Osteocyte (in vitro differentiated cells): ENCODE measurements around the gene MRPL36. TPM values are rescaled to one million over a fixed set of nuclear protein-coding genes. Genes with fewer than 3 reads are reported as not detected.
"Not testable (repeated sequence)": the region's sequence is repeated elsewhere in the genome, so short reads cannot be mapped to it uniquely, and the experiment has no call there.

Experiments
- DNase-seq: peaks from one replicate; pipeline ENCODE4 v3.0.0; 2021; ENCODE audit warnings: mixed read lengths; ENCODE audit not compliant: unreplicated experiment; ENCODE audit errors: extremely low spot score
- H3K27ac Mint-ChIP-seq: one replicate; pipeline ENCODE4 v1.8.0; 2021; ENCODE audit warnings: mild to moderate bottlenecking, mixed read lengths; ENCODE audit not compliant: unreplicated experiment
- H3K27me3 Mint-ChIP-seq: one replicate; pipeline ENCODE4 v1.8.0; 2021; ENCODE audit warnings: mixed read lengths; ENCODE audit not compliant: unreplicated experiment
- H3K36me3 Mint-ChIP-seq: one replicate; pipeline ENCODE4 v1.8.0; 2021; ENCODE audit warnings: mixed read lengths; ENCODE audit not compliant: unreplicated experiment
- H3K4me1 Mint-ChIP-seq: one replicate; pipeline ENCODE4 v1.8.0; 2021; ENCODE audit warnings: mixed read lengths; ENCODE audit not compliant: unreplicated experiment
- H3K4me3 Mint-ChIP-seq: one replicate; pipeline ENCODE4 v1.8.0; 2021; ENCODE audit warnings: mild to moderate bottlenecking, moderate library complexity, mixed read lengths; ENCODE audit not compliant: unreplicated experiment
- H3K9me3 Mint-ChIP-seq: one replicate; pipeline ENCODE4 v1.8.0; 2021; ENCODE audit warnings: mixed read lengths; ENCODE audit not compliant: unreplicated experiment
- total RNA-seq: library from RNA; stranded (reverse); gene quantifications from 2 replicates; pipeline ENCODE4 v1.2.1, GENCODE V29; 2021
- TF ChIP-seq, protein P1 (sequence below): fragments of 200-600 bp; sonication (generic); IDR thresholded peaks from 2 replicates; pipeline ENCODE4 v1.5.0; 2021; ENCODE audit warnings: antibody characterized with exemption, mild to moderate bottlenecking, moderate library complexity

MRPL36 gene
- total RNA-seq, 1 donor from 2014 or later = 44.0 TPM

DNA sequence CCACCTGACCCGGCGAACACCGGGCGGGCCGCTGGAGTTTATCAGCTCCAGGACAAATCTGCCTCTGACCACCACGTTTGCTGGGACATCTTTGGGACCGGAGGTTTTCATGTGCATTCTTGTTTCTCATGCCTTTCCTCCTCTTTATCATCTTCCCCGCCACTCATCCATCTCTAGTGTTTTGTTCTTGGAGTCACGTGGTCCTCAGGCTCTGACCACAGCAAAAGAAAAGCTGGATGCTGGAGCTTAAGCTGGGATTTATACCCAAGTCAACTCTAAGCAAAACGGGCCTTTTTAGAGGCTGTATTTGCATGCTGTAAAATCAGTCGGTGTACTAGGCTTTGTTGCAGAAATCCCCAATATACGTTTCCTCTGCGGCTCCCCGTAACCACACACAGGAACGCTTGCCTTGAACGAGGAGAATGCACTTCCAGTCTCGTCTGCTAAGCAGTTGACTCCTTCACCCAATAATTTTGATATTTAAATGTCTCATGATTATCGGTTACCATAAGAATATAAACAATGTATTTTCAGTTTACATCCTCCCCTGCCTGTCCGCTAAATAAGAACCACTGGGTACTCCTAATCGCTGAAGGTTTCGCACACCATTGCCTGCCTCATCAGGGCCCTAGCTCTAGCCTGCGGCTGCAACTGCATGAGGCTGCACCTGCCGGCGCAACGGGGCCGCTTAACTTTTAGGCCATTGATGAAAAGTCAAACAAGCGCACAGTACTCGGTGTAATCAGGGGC, 1.0 kb upstream of the MRPL36 start:
- H3K27me3 Mint-ChIP-seq = no peaks in the 10 kb centered on the region
- peak overlapping the region; percentile 97 for H3K4me3 Mint-ChIP-seq
- H3K36me3 Mint-ChIP-seq = peaks cover 31% of the 10 kb centered on the region
- H3K9me3 Mint-ChIP-seq = no peaks in the 10 kb centered on the region
- H3K4me1 Mint-ChIP-seq = peaks cover 38% of the 10 kb centered on the region
- DNase-seq = no peak
- TF ChIP-seq, protein P1, sequence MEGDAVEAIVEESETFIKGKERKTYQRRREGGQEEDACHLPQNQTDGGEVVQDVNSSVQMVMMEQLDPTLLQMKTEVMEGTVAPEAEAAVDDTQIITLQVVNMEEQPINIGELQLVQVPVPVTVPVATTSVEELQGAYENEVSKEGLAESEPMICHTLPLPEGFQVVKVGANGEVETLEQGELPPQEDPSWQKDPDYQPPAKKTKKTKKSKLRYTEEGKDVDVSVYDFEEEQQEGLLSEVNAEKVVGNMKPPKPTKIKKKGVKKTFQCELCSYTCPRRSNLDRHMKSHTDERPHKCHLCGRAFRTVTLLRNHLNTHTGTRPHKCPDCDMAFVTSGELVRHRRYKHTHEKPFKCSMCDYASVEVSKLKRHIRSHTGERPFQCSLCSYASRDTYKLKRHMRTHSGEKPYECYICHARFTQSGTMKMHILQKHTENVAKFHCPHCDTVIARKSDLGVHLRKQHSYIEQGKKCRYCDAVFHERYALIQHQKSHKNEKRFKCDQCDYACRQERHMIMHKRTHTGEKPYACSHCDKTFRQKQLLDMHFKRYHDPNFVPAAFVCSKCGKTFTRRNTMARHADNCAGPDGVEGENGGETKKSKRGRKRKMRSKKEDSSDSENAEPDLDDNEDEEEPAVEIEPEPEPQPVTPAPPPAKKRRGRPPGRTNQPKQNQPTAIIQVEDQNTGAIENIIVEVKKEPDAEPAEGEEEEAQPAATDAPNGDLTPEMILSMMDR = no peak
- H3K27ac Mint-ChIP-seq = peak overlapping the region; percentile 99

DNA sequence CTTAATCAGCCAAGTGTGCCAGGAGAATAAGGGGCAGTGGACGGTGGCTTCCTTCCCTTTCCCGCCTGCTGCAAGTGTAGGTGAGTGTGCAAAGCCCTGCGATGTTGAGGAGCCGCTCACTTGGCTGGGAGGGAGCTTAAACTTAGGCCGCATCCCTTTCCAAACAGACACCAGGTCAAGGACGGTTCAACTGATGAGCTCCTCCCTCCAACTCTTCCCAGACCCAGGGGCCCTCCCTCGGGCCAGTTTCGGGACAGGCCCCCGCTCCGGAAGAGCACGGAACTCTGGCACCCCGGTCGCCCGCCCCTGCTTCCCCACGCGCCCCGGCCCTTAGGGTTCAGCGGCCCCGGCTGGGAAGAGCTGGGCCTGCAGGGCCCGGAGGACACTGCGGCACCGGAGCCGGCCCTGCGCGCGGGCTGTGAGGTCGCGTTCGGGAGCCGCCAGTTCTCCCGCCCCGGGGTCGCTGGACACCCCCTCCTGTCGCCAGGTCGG, 481 bp downstream of the MRPL36 start:
- H3K4me1 Mint-ChIP-seq = peaks cover 47% of the 10 kb centered on the region

DNA sequence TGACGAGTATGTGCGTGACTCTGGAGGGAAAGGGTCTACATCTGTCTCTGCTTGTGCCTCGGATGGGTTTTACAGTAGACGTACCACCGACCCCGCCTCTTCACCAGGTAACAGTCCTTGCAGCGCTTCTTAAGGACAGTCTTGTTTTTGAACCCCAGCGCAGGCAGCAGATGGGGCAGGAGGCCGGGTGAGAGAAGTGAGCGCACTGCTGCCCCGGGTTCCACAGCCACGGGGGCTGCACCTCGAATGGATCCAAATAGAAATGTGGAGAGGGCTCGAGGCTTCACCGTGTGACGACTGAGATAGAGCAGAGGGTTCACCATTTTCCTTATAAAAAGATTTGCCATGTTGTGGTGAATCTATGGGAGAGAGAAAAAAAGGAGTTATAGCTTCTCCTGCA, 1.0 kb downstream of the MRPL36 start:
- Mint-ChIP-seq H3K4me1 (peaks cover 51% of the 10 kb centered on the region), H3K27ac (peak overlapping the region; percentile 65), H3K36me3 (peaks cover 19% of the 10 kb centered on the region), H3K4me3 (peak overlapping the region; percentile 97)
- not testable (repeated sequence) for DNase-seq, H3K27me3 Mint-ChIP-seq, H3K9me3 Mint-ChIP-seq

More for the DNA sequence above, 481 bp downstream of the MRPL36 start:
- H3K27me3 Mint-ChIP-seq = no peaks in the 10 kb centered on the region
- peak overlapping the region; percentile 65 for H3K27ac Mint-ChIP-seq
- no peaks in the 10 kb centered on the region for H3K9me3 Mint-ChIP-seq
- peaks cover 25% of the 10 kb centered on the region for H3K36me3 Mint-ChIP-seq
- peak overlapping the region; percentile 97 for H3K4me3 Mint-ChIP-seq
- TF ChIP-seq, protein P1 = no peak
- no peak for DNase-seq

DNA sequence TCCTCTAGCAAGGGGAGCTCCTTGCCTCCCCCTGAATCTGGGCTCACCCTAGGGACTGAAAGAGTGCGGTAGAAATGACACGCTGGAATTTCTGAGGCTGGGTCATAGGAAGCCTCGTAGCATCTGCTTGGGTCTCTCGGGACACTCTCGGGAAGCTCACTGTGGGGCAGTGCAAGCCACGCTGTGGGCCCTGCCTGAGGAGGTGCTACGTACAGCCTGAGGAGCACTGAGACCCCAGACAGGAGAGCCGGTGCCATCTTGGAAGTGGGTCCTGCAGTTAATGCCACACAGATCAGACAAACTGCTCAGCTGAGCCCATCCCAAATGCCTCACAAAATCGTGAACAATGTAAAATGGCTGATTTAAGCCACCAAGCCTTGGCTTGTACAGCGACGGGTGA, 1.8 kb downstream of the MRPL36 start:
- TF ChIP-seq, protein P1 = no peak

DNA sequence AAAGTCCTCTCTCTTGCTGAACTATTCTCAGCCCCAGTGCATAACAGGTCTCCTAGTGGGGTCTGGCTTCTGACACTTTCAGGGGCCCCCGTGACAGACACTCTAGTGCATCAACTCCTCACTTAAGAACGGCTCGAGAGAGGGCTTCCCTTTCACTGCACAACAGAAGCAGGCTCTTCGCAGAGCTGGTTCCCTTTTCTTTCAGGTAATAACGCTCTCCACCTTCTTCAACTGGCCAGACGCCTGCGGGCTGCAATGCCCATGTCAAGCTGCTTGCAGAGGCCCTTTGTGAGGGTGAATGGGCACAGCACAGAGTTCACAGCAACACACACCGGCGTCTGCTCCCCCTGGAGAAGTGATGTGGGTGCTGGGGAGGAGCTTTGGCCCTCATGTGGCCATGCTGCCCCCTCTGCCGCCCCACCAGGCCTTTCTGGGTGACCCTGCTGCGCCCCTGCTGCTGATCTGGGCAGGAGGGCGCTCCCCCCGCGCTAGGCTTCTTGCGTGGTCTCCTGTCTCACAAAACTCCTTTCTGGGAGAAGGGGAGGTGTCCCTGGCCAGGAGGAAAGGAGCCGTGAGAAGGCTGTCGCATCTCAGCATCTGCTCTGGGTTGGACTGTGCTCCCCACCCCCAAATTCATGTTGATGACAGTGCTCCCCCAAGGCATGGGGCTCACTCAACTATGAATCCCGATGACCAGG, 2.4 kb downstream of the MRPL36 start:
- peaks cover 55% of the 10 kb centered on the region for H3K4me1 Mint-ChIP-seq
- TF ChIP-seq, protein P1 = no peak
- H3K9me3 Mint-ChIP-seq = no peaks in the 10 kb centered on the region
- H3K36me3 Mint-ChIP-seq = peaks cover 12% of the 10 kb centered on the region
- H3K27ac Mint-ChIP-seq = no peak overlapping the region
- no peak overlapping the region for H3K4me3 Mint-ChIP-seq
- DNase-seq = no peak
- H3K27me3 Mint-ChIP-seq = no peaks in the 10 kb centered on the region

More for the DNA sequence above, 1.8 kb downstream of the MRPL36 start:
- H3K36me3 Mint-ChIP-seq = peaks cover 13% of the 10 kb centered on the region
- H3K27me3 Mint-ChIP-seq = no peaks in the 10 kb centered on the region
- DNase-seq = no peak
- H3K9me3 Mint-ChIP-seq = no peaks in the 10 kb centered on the region
- H3K4me1 Mint-ChIP-seq = peaks cover 57% of the 10 kb centered on the region
- H3K4me3 Mint-ChIP-seq = peak overlapping the region; percentile 97
- no peak overlapping the region for H3K27ac Mint-ChIP-seq
